Testis (tissue), 2 donors: ENCODE results near the gene UTS2.

ENCODE experiments used
- CTCF ChIP-seq, 3 experiments: fragments of 450-650 bp in 2 of 3; fragments of 200-600 bp in 1 of 3; sonication (generic) in 1 of 3; IDR thresholded peaks; one replicate each; pipeline ENCODE4 v1.5.1; 2016 to 2019; ENCODE audit warnings: antibody characterized with exemption in 3 of 3, mild to moderate bottlenecking in 2 of 3, moderate library complexity in 1 of 3
- POLR2A ChIP-seq: fragments of 450-650 bp; IDR thresholded peaks from one replicate; pipeline ENCODE4 v1.6.1; 2017; ENCODE audit warnings: antibody characterized with exemption, mild to moderate bottlenecking, moderate library complexity

- TF ChIP-seq CTCF (IDR thresholded peaks at IDR 0.05) (no peak), POLR2A (no peak)
Measured at GRCh38 chr1:7868070-7868780, 15.4 kb upstream of the UTS2 start.
